Nephron progenitor cell (in vitro differentiated cells): ENCODE measurements around the gene ADAMTS15.

Experiments
- DNase-seq: peaks from one replicate; pipeline ENCODE4 v3.0.0; 2021
- H3K27ac Mint-ChIP-seq: 2 replicates; pipeline ENCODE4 v1.8.0; 2021; ENCODE audit warnings: mild to moderate bottlenecking, moderate library complexity, mixed read lengths
- H3K27me3 Mint-ChIP-seq: 2 replicates; pipeline ENCODE4 v1.8.0; 2021; ENCODE audit warnings: mild to moderate bottlenecking, low read depth, mixed read lengths; ENCODE audit not compliant: poor library complexity
- H3K36me3 Mint-ChIP-seq: 2 replicates; pipeline ENCODE4 v1.8.0; 2021; ENCODE audit warnings: low read depth, mixed read lengths
- H3K4me1 Mint-ChIP-seq: 2 replicates; pipeline ENCODE4 v1.8.0; 2021; ENCODE audit warnings: mixed read lengths
- H3K4me3 Mint-ChIP-seq: 2 replicates; pipeline ENCODE4 v1.8.0; 2021; ENCODE audit warnings: mild to moderate bottlenecking, moderate library complexity, mixed read lengths
- H3K9me3 Mint-ChIP-seq: 2 replicates; pipeline ENCODE4 v1.8.0; 2021; ENCODE audit warnings: mild to moderate bottlenecking, moderate library complexity, mixed read lengths
- TF ChIP-seq, protein P1 (sequence below): fragments of 200-600 bp; sonication (generic); IDR thresholded peaks from 2 replicates; pipeline ENCODE4 v1.5.0; 2021; ENCODE audit warnings: antibody characterized with exemption

The ADAMTS15 gene

DNA sequence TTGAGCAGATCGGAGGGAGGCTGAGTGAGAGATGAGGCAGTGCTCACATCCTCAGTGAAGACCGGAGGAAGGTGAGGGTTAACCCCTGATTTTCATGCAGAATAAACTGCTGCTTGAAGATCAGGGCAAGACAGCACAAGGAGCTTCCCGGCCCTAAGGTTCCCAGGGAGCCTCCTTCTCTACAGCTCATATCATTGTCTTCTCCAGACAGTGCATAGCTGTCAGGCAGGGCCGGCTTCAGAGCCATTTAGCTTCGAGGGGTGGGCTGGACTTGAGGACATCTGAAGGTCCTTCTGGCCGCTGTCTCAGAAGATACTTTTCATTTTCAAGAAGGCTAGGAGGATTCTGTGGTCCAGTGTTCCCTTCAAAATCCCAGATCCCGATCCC is 27.3 kb upstream of the ADAMTS15 start:
- DNase-seq, result no peak
- Mint-ChIP-seq H3K27ac (no peak overlapping the region), H3K4me3 (no peak overlapping the region), H3K4me1 (peaks cover 18% of the 10 kb centered on the region), H3K27me3 (peaks cover 71% of the 10 kb centered on the region), H3K9me3 (no peaks in the 10 kb centered on the region), H3K36me3 (no peaks in the 10 kb centered on the region)
- TF ChIP-seq, protein P1, sequence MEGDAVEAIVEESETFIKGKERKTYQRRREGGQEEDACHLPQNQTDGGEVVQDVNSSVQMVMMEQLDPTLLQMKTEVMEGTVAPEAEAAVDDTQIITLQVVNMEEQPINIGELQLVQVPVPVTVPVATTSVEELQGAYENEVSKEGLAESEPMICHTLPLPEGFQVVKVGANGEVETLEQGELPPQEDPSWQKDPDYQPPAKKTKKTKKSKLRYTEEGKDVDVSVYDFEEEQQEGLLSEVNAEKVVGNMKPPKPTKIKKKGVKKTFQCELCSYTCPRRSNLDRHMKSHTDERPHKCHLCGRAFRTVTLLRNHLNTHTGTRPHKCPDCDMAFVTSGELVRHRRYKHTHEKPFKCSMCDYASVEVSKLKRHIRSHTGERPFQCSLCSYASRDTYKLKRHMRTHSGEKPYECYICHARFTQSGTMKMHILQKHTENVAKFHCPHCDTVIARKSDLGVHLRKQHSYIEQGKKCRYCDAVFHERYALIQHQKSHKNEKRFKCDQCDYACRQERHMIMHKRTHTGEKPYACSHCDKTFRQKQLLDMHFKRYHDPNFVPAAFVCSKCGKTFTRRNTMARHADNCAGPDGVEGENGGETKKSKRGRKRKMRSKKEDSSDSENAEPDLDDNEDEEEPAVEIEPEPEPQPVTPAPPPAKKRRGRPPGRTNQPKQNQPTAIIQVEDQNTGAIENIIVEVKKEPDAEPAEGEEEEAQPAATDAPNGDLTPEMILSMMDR, result no peak

DNA sequence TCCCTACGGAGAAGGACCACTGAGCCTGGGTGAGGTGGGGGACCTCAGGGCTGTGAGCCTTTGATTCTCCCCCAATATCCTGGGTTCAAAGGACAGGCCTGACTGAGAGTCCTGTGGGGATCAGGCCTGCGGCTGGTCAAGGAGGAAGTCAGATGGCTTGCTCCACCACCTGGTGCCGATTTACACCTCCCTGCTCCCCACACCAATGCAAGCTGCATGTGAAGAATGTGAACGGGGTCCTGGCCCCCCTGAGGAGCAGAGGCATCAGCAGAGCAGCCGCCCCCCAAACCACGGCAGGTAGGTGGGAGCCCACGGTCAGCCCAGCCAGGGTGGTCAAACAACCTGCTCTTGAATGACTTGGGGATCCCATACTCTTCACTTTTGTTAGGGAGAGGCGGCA is 26.7 kb upstream of the ADAMTS15 start:
- Mint-ChIP-seq H3K27ac (no peak overlapping the region), H3K9me3 (no peaks in the 10 kb centered on the region), H3K27me3 (peaks cover 76% of the 10 kb centered on the region), H3K4me3 (no peak overlapping the region), H3K4me1 (peaks cover 13% of the 10 kb centered on the region), H3K36me3 (no peaks in the 10 kb centered on the region)
- TF ChIP-seq, protein P1, result no peak
- DNase-seq, result no peak

DNA sequence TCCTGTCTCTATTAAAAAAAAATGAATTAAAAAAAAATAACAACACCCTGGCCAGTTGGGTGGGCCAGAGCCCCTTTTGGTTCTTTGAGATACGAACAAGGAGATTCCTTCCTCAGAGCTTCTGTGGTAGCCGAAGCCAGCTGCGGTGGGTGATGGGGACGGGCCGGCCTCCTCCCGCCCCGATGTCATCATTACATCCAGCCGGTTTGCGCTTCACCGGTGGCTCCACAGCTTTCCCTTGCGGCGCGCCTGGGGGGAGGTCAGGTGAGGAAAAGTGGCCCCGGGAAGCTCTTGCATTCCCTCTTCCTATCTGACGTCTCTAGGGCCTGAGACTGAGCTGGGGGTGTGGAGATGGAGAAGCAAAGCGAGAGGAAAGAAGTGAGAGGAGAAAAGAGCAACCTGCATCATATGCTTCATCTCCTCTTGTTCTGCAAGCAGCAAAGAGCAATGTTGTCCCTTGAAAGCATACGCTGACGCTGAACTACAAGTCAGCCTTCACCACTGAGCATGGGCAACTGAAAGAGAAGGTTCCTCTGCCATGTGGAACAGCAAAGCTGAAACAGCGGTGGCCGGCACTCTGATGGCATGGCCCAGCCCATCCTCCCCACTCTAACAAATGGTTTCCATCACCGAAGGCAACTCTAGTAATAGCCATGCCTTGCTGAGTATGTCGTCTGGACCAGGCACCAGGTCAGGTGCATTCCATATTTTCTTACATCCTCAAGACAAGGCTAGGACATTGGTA is 26.0 kb upstream of the ADAMTS15 start:
- no peak overlapping the region for H3K27ac Mint-ChIP-seq
- H3K36me3 Mint-ChIP-seq, result no peaks in the 10 kb centered on the region
- no peak overlapping the region for H3K4me3 Mint-ChIP-seq
- DNase-seq, result no peak
- TF ChIP-seq, protein P1, result no peak
- peaks cover 83% of the 10 kb centered on the region for H3K27me3 Mint-ChIP-seq
- peaks cover 18% of the 10 kb centered on the region for H3K4me1 Mint-ChIP-seq
- H3K9me3 Mint-ChIP-seq, result no peaks in the 10 kb centered on the region

DNA sequence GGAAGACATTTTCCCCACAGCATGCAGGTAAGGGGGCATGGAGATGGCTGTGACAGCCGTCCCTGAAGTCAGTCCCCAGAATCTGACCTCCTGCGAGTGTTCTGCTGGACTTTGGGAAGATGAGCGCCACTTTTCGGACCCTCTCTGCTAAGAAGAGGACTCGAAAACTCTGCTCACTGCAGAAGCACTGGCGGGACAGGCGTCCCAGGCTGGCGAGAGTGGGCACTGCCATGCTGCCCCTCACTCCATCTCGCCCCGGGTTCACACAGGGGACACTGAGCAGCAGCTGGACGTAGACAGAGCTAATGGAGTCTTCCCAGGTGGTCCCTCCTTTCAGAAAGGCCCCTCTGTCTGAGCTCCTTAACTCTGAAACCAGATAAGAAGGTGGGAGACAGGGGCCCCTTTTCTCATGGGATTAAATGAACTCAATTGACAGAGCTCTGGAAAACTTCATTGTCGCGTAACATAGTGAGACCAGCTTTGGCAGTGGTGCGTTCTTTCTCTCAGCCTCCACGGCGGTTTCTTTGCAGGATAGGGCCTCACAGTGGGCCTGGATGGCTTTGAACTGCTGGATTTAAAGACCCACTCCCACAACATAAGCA is 24.8 kb upstream of the ADAMTS15 start:
- no peak for DNase-seq
- H3K4me3 Mint-ChIP-seq, result no peak overlapping the region
- H3K4me1 Mint-ChIP-seq, result peaks cover 17% of the 10 kb centered on the region
- H3K9me3 Mint-ChIP-seq, result no peaks in the 10 kb centered on the region
- TF ChIP-seq, protein P1, result no peak
- H3K36me3 Mint-ChIP-seq, result no peaks in the 10 kb centered on the region
- no peak overlapping the region for H3K27ac Mint-ChIP-seq
- peaks cover 87% of the 10 kb centered on the region for H3K27me3 Mint-ChIP-seq

DNA sequence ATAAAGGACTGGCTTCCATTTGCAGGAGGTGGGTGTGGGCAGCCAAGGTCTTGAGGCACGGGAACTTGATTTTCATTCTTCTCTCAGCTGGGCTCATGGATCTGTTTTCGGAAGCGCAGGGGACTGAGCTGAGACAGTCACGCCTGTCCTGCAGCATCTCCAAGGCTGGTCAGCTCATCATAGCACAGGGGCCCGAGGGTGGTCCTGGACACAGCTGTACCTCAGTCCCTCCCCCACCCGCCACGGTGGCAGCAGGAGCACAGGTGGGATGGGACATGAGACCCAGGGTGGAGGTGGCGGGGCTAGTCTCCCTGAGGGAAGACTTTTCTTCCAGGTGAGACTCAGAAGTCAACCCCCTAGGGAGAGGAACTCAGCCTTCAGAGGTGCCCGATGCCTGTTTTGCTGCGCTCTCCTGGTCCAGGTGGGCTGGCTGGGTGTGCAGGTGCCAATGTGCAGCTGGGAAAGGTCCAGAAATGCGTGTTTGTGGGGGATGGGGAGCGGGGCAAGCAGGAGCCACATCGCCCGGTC is 23.8 kb upstream of the ADAMTS15 start:
- no peaks in the 10 kb centered on the region for H3K36me3 Mint-ChIP-seq
- H3K9me3 Mint-ChIP-seq, result no peaks in the 10 kb centered on the region
- TF ChIP-seq, protein P1, result no peak
- peaks cover 87% of the 10 kb centered on the region for H3K27me3 Mint-ChIP-seq
- H3K27ac Mint-ChIP-seq, result no peak overlapping the region
- peaks cover 16% of the 10 kb centered on the region for H3K4me1 Mint-ChIP-seq
- DNase-seq, result no peak
- no peak overlapping the region for H3K4me3 Mint-ChIP-seq

DNA sequence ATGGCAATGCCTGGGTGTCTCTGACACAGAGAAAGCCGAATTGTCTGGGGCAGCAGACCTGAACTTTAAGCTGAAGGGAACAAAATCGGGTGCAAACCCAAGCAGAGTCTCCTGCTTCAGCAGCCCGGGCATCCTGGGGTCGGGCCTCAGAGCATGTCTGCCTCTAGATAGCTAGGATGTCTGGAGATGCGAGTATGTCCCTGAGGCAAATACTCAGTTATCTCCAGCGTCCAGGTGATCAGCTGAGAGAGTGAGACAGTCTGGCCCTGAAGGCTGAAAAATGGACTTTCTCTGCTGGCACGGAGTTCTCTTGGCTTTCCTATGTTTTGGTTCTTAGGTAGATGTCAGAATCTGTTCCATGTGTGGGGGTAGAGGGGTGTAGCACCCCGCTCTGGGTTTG is 23.3 kb upstream of the ADAMTS15 start:
- H3K4me3 Mint-ChIP-seq, result no peak overlapping the region
- no peak for DNase-seq
- TF ChIP-seq, protein P1, result no peak
- H3K27me3 Mint-ChIP-seq, result peaks cover 87% of the 10 kb centered on the region
- no peak overlapping the region for H3K27ac Mint-ChIP-seq
- peaks cover 16% of the 10 kb centered on the region for H3K4me1 Mint-ChIP-seq
- no peaks in the 10 kb centered on the region for H3K9me3 Mint-ChIP-seq
- no peaks in the 10 kb centered on the region for H3K36me3 Mint-ChIP-seq
